Loucy (cell line): ENCODE data around the gene C19orf85.

Experiments used
- H2AFZ ChIP-seq: fragments of 200-600 bp; sonication (generic); 2 replicates; pipeline ENCODE4 v1.6.0; 2016; ENCODE audit warnings: antibody characterized with exemption, mild to moderate bottlenecking, low read length, moderate library complexity
- H3F3A ChIP-seq: fragments of 200-600 bp; 2 replicates; pipeline ENCODE4 v1.6.0; 2016; ENCODE audit warnings: antibody characterized with exemption, low read depth, mild to moderate bottlenecking
- H3K27me3 ChIP-seq: fragments of 200-600 bp; sonication (generic); 2 replicates; pipeline ENCODE4 v1.6.1; 2014; ENCODE audit warnings: low read length, mild to moderate bottlenecking; ENCODE audit not compliant: insufficient read depth, poor library complexity, severe bottlenecking
- H3K36me3 ChIP-seq: fragments of 200-600 bp; sonication (generic); 2 replicates; pipeline ENCODE4 v1.6.1; 2016; ENCODE audit warnings: low read length; ENCODE audit not compliant: insufficient read depth
- H3K4me1 ChIP-seq: fragments of 200-600 bp; sonication (generic); 2 replicates; pipeline ENCODE4 v1.5.1; 2014; ENCODE audit warnings: low read length, mild to moderate bottlenecking; ENCODE audit not compliant: insufficient read depth, poor library complexity, severe bottlenecking
- H3K4me2 ChIP-seq: fragments of 200-600 bp; sonication (generic); 2 replicates; pipeline ENCODE4 v1.6.0; 2014; ENCODE audit warnings: antibody characterized with exemption, low read length, low read depth, mild to moderate bottlenecking; ENCODE audit not compliant: poor library complexity, severe bottlenecking
- H3K4me3 ChIP-seq: fragments of 200-600 bp; sonication (generic); 2 replicates; pipeline ENCODE4 v1.5.1; 2014; ENCODE audit warnings: low read length, mild to moderate bottlenecking, mixed read lengths; ENCODE audit not compliant: poor library complexity, severe bottlenecking
- H3K79me2 ChIP-seq: fragments of 200-600 bp; sonication (generic); 2 replicates; pipeline ENCODE4 v1.6.1; 2014; ENCODE audit warnings: low read length; ENCODE audit not compliant: insufficient read depth
- H3K9ac ChIP-seq: fragments of 200-600 bp; sonication (generic); 2 replicates; pipeline ENCODE4 v1.6.0; 2014; ENCODE audit warnings: mild to moderate bottlenecking, low read depth, low read length, moderate library complexity; ENCODE audit not compliant: poor library complexity, severe bottlenecking
- H3K9me2 ChIP-seq: fragments of 200-600 bp; sonication (generic); replicated peaks from 2 replicates; pipeline ENCODE4 v1.6.1; 2016; ENCODE audit warnings: low read depth, low read length, mixed read lengths
- H3K9me3 ChIP-seq: fragments of 200-600 bp; sonication (generic); 2 replicates; pipeline ENCODE4 v1.6.1; 2014; ENCODE audit warnings: mild to moderate bottlenecking, antibody characterized with exemption, low read length, low read depth; ENCODE audit not compliant: insufficient read depth
- H4K20me1 ChIP-seq: fragments of 200-600 bp; sonication (generic); 2 replicates; pipeline ENCODE4 v1.6.0; 2014; ENCODE audit warnings: antibody characterized with exemption, low read length, mild to moderate bottlenecking; ENCODE audit not compliant: insufficient read depth, poor library complexity, severe bottlenecking
- EZH2phosphoT487 ChIP-seq: fragments of 200-600 bp; IDR thresholded peaks from 2 replicates; pipeline ENCODE4 v1.6.1; 2018; ENCODE audit warnings: antibody characterized with exemption, mild to moderate bottlenecking, moderate library complexity, borderline replicate concordance
- TF ChIP-seq, protein P1 (sequence below): fragments of 200-600 bp; sonication (generic); conservative IDR thresholded peaks from 2 replicates; pipeline ENCODE4 v1.5.1; 2014; ENCODE audit warnings: mild to moderate bottlenecking, antibody characterized with exemption, low read length

The C19orf85 gene

DNA sequence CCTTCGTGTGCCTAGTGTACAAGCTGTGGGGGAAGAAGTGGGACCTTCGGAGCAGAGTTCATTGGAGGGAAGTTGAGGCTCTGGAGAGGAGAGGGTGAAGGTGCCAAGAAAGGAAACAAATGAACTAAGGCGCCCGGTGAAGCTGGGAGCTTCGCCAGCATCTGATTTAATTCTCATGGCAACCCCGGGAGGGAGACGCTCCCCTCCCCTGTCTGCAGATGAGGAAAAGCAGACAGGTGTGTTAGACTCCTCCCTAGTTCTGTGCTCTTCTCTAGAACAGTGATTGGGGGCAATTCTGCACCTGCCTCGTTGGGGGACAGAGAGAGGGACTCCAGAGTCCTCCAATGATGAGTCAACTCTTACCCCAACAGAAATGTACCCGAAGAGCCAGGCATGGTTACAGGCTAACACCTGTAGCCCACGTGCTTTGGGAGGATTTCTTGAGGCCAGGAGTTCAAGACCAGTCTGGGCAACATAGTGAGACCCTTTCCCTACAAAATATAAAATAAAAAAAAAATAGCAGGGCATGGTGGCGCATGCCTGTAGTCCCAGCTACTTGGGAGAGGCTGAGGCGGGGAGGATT is 27.9 kb upstream of the C19orf85 start:
- H3K4me1 ChIP-seq, result no peaks in the 10 kb centered on the region
- H3F3A ChIP-seq, result no peaks in the 10 kb centered on the region
- H3K9me3 ChIP-seq, result no peaks in the 10 kb centered on the region
- no peaks in the 10 kb centered on the region for H4K20me1 ChIP-seq
- no peaks in the 10 kb centered on the region for H3K27me3 ChIP-seq
- no peaks in the 10 kb centered on the region for H3K79me2 ChIP-seq
- TF ChIP-seq, protein P1, sequence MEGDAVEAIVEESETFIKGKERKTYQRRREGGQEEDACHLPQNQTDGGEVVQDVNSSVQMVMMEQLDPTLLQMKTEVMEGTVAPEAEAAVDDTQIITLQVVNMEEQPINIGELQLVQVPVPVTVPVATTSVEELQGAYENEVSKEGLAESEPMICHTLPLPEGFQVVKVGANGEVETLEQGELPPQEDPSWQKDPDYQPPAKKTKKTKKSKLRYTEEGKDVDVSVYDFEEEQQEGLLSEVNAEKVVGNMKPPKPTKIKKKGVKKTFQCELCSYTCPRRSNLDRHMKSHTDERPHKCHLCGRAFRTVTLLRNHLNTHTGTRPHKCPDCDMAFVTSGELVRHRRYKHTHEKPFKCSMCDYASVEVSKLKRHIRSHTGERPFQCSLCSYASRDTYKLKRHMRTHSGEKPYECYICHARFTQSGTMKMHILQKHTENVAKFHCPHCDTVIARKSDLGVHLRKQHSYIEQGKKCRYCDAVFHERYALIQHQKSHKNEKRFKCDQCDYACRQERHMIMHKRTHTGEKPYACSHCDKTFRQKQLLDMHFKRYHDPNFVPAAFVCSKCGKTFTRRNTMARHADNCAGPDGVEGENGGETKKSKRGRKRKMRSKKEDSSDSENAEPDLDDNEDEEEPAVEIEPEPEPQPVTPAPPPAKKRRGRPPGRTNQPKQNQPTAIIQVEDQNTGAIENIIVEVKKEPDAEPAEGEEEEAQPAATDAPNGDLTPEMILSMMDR, result no peak
- no peak for TF ChIP-seq EZH2phosphoT487
- H2AFZ ChIP-seq, result no peak overlapping the region
- H3K4me3 ChIP-seq, result no peak overlapping the region
- no peaks in the 10 kb centered on the region for H3K9me2 ChIP-seq
- H3K36me3 ChIP-seq, result no peaks in the 10 kb centered on the region
- no peak overlapping the region for H3K4me2 ChIP-seq
- H3K9ac ChIP-seq, result no peak overlapping the region

DNA sequence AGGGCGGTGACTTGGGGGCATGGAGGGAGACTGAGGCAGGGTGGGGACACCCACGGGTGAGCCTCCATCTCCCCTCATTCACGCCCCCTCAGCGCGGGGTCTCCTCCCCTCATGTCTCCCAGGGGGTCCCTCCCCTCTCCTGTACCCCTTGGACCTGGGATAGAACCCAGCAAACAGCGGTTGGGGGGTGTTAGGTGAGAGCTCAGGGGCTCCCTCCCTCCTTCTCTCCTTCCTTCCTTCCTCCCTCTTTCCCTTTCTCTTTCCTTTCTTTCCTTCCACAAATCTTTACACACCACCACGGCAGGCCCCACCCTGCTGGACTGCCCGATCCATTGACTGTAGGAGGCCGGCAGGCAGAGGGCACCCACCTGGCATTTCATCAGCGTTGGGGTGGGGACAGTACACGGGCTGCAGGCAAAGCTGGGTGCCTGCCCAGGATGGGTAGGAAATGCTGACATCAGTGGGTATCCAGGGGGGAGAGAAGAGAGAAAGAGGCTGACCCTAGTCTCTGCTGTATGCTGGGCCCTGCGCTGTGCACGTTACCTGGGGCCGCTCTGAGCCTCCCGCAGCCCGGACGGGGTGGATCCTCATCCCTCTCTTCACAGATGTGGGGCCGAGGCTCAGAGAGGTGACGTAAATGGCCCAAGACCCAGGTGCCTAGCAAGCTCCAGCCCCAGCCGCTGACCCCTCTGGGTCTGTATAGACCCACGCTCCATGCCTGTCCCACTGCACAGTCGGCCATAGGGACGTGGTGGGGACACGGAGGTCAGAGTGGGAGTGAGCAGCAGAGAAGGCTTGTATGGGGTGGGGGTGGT is 27.2 kb upstream of the C19orf85 start:
- H4K20me1 ChIP-seq, result no peaks in the 10 kb centered on the region
- no peak for TF ChIP-seq EZH2phosphoT487
- TF ChIP-seq, protein P1, result no peak

DNA sequence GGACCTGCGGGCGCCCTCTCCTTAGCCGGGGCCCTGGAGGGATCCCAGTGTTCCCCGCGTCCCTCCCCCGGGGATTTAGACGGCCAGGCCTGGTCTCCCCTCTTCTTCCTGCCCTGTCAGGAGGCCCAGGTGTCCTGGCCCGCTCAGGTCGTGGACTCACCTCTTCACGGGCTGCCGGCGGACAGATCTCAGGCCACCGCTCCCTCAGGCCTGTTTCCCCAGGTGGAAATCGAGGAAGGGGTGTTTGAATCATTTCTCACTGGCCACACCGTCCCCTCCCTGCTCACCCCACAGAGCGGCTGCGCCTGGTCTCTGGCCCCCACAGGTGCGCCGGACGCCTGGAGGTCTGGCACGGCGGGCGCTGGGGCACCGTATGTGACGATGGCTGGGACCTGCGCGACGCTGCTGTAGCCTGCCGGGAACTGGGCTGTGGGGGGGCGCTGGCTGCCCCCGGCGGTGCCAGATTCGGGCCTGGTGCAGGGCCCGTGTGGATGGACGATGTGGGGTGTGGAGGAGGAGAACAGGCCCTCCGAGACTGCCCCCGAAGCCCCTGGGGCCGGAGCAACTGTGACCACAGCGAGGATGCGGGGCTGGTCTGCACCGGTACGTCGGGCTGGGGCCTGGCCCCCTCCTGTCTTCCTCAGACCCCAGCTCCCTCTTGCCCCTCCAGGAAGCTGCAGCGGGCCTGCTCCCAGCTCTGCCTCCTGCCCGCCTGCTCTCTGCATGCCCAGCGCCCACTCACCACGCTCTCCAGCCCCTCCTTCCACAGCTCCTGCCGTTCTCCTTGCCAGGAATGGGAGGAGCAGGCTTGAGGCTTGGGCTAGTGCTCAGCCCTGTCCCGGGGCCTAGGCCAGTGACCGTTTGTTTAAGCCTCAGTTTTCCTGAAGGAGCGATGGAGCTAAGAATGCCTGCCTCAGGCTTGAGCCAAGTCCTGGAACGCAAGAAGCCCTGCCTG is 26.2 kb upstream of the C19orf85 start:
- H2AFZ ChIP-seq, result no peak overlapping the region
- no peaks in the 10 kb centered on the region for H3F3A ChIP-seq
- H3K79me2 ChIP-seq, result no peaks in the 10 kb centered on the region
- H3K4me1 ChIP-seq, result peaks cover 10% of the 10 kb centered on the region
- no peak overlapping the region for H3K9ac ChIP-seq
- H3K36me3 ChIP-seq, result no peaks in the 10 kb centered on the region
- H3K4me2 ChIP-seq, result no peak overlapping the region
- H3K4me3 ChIP-seq, result no peak overlapping the region
- no peak for TF ChIP-seq EZH2phosphoT487
- TF ChIP-seq, protein P1, result no peak
- H3K27me3 ChIP-seq, result no peaks in the 10 kb centered on the region
- no peaks in the 10 kb centered on the region for H3K9me2 ChIP-seq
- H4K20me1 ChIP-seq, result no peaks in the 10 kb centered on the region
- no peaks in the 10 kb centered on the region for H3K9me3 ChIP-seq

More for the DNA sequence above, 27.2 kb upstream of the C19orf85 start:
- Histone ChIP-seq H3K4me3 (no peak overlapping the region), H2AFZ (no peak overlapping the region), H3K4me1 (peaks cover 4% of the 10 kb centered on the region), H3K27me3 (no peaks in the 10 kb centered on the region), H3K9me3 (no peaks in the 10 kb centered on the region), H3K9ac (no peak overlapping the region), H3K36me3 (no peaks in the 10 kb centered on the region), H3K4me2 (no peak overlapping the region), H3K9me2 (no peaks in the 10 kb centered on the region), H3F3A (no peaks in the 10 kb centered on the region), H3K79me2 (no peaks in the 10 kb centered on the region)
